DMS79 (cell line): ENCODE measurements around the gene FOXK2.
A peak's percentile ranks its signal among the peaks of the same experiment; 100 is the strongest.

Experiments used
- DNase-seq: peaks from one replicate; lab custom pipeline; 2025; lab: John Stamatoyannopoulos, UW

The FOXK2 gene

GRCh38 chr17:82608816-82609215 lies 89.3 kb downstream of the FOXK2 start:
- no peak for DNase-seq

GRCh38 chr17:82609655-82610054 lies 90.1 kb downstream of the FOXK2 start:
- DNase-seq, result no peak

GRCh38 chr17:82611140-82612058 lies 91.9 kb downstream of the FOXK2 start:
- DNase-seq, result no peak

GRCh38 chr17:82613283-82614094 lies 94.0 kb downstream of the FOXK2 start:
- peak; percentile 69 for DNase-seq

GRCh38 chr17:82614095-82614631 lies 94.6 kb downstream of the FOXK2 start:
- no peak for DNase-seq

GRCh38 chr17:82615084-82616020 lies 95.8 kb downstream of the FOXK2 start:
- DNase-seq, result no peak

- no peak for DNase-seq
These were observed 96.6 kb downstream of the FOXK2 start for GRCh38 chr17:82616021-82616711.

GRCh38 chr17:82619211-82619610 lies 99.7 kb downstream of the FOXK2 start:
- DNase-seq, result no peak

- no peak for DNase-seq
These were observed 100.1 kb downstream of the FOXK2 start for GRCh38 chr17:82619641-82620040.

- no peak for DNase-seq
These were observed 104.2 kb downstream of the FOXK2 start for GRCh38 chr17:82623707-82624106.

- DNase-seq, result no peak
These were observed 107.9 kb downstream of the FOXK2 start for GRCh38 chr17:82627405-82627804.

GRCh38 chr17:82629748-82630147 lies 110.2 kb downstream of the FOXK2 start:
- no peak for DNase-seq

- DNase-seq, result no peak
These were observed 110.7 kb downstream of the FOXK2 start for GRCh38 chr17:82630212-82630611.

- no peak for DNase-seq
These were observed 112.0 kb downstream of the FOXK2 start for GRCh38 chr17:82631544-82631943.

- no peak for DNase-seq
These were observed 112.9 kb downstream of the FOXK2 start for GRCh38 chr17:82632451-82632850.

- DNase-seq, result no peak
These were observed 113.8 kb downstream of the FOXK2 start for GRCh38 chr17:82633343-82633742.

GRCh38 chr17:82636626-82637598 lies 117.4 kb downstream of the FOXK2 start:
- no peak for DNase-seq

- no peak for DNase-seq
These were observed 118.7 kb downstream of the FOXK2 start for GRCh38 chr17:82638183-82638773.

- DNase-seq, result no peak
These were observed 120.1 kb downstream of the FOXK2 start for GRCh38 chr17:82639628-82640027.
